RWPE1 (cell line): ENCODE measurements around the gene KRT1.
"Not testable (repeated sequence)": the region's sequence is repeated elsewhere in the genome, so short reads cannot be mapped to it uniquely, and the experiment has no call there.

ENCODE experiments used
- CTCF ChIA-PET: fragments of 350-600 bp; sonication (Branson Sonifier 250); formaldehyde crosslinking; extraction: SDS; loops from one replicate; lab custom pipeline; 2021; lab: Yijun Ruan, JAX
- POLR2A ChIA-PET: fragments of 400-600 bp; formaldehyde crosslinking; extraction: SDS; loops from one replicate; lab custom pipeline; 2020; ENCODE audit warnings: antibody characterized with exemption; ENCODE audit not compliant: low non-redundant PET; lab: Yijun Ruan, JAX
- DNase-seq: peaks from one replicate; pipeline ENCODE4 v3.0.0; 2012; ENCODE audit warnings: low spot score
- H3K27ac ChIP-seq: fragments of 450-650 bp; 2 replicates; pipeline ENCODE4 v1.5.1; 2017
- CTCF ChIP-seq: fragments of 450-650 bp; conservative IDR thresholded peaks from 2 replicates; pipeline ENCODE4 v1.5.1; 2017; ENCODE audit warnings: low read depth, mild to moderate bottlenecking

The KRT1 gene

DNA sequence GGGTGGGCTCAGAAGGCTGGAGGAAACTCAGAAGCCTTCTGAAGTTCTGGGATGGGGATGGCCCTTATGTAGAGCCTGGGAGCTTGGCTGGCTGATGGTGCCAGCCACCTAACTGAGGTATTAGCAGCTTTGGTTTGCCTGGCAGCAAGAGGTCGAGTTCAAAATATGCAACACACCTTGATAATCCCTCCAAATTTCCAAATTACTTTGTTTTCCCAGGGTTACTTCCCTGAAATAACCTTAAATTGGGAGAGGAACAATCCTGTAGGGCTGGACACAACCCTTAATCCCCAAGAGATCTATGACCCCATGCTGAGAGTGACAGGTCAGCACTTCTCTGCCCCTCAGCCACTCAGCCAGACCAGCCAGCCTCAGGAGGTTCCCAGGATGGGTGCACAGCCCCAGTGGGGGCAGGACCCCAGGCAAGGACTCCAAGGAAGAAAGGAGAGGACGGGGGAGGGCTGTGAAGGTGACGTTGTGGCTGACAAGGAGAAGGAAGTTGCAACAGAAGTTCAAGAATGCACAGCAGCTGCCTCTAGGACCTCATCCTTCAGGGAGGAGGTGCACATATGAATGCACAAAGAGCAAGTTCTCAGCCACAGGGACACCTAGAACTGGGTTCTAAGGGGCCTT is 41.7 kb upstream of the KRT1 start:
- H3K27ac ChIP-seq = no peak overlapping the region
- no peak for TF ChIP-seq CTCF
- no peak for DNase-seq
- ChIA-PET CTCF (no interaction called here), POLR2A (no interaction called here)

GRCh38 chr12:52720365-52720886 is 40.2 kb upstream of the KRT1 start:
- no peak for TF ChIP-seq CTCF
- H3K27ac ChIP-seq = no peak overlapping the region
- no peak for DNase-seq
- ChIA-PET CTCF (interaction anchor here (0.9 kb wide), 1 partner anchor 159 kb away, joined by 3 read pairs; no protein-coding TSS in a partner anchor), POLR2A (no interaction called here)

DNA sequence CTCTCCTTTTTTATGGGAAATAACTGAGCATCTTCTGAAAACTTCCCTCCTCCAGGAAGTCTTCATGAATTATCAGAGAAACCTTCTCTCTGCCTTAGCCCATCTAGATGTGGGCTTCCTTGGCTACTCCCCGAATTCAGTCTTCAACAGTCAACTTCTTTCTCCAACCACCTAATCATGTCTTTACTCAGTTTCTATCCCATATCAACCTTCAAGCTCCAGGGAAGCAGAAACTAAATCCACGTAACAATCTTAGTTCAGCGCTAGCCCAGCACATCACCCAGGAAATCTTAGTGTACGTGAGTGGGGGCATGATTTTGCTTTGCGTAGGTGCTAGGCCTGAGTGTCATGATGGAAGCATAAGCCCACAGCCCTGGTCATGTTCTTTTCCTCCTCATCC is 35.9 kb upstream of the KRT1 start:
- ChIA-PET CTCF (interaction anchor here (0.5 kb wide), 1 partner anchor 40 kb away, joined by 6 read pairs; no protein-coding TSS in a partner anchor), POLR2A (no interaction called here)
- no peak for DNase-seq
- no peak overlapping the region for H3K27ac ChIP-seq
- no peak for TF ChIP-seq CTCF

- ChIA-PET POLR2A (no interaction called here), CTCF (interaction anchor here (0.5 to 0.7 kb wide), 2 partner anchors 25 to 39 kb away, joined by 4 to 6 read pairs; no protein-coding TSS in a partner anchor)
- H3K27ac ChIP-seq = no peak overlapping the region
- no peak for TF ChIP-seq CTCF
- no peak for DNase-seq
Observed at GRCh38 chr12:52715416-52715815, 35.2 kb upstream of the KRT1 start.

DNA sequence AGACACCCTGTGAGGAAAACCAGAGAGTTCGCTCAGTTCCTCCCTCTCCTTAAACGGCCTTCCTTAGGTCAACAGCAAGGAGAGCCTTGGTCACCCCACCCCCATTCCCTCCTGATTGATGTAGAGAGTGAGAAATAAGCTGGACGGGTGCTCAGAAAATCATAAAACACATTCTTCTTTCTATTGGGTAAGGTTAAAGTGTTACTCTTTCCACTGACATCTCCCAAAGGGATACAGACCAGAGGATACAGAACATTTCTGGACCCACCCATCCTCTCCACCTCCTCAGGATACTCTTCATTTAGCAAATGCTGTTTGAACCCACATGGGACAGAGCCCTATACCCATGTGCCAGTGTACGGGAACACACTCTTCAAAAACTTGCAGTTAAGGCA is 34.7 kb upstream of the KRT1 start:
- DNase-seq = no peak
- ChIA-PET CTCF (no interaction called here), POLR2A (no interaction called here)
- no peak for TF ChIP-seq CTCF
- no peak overlapping the region for H3K27ac ChIP-seq

DNA sequence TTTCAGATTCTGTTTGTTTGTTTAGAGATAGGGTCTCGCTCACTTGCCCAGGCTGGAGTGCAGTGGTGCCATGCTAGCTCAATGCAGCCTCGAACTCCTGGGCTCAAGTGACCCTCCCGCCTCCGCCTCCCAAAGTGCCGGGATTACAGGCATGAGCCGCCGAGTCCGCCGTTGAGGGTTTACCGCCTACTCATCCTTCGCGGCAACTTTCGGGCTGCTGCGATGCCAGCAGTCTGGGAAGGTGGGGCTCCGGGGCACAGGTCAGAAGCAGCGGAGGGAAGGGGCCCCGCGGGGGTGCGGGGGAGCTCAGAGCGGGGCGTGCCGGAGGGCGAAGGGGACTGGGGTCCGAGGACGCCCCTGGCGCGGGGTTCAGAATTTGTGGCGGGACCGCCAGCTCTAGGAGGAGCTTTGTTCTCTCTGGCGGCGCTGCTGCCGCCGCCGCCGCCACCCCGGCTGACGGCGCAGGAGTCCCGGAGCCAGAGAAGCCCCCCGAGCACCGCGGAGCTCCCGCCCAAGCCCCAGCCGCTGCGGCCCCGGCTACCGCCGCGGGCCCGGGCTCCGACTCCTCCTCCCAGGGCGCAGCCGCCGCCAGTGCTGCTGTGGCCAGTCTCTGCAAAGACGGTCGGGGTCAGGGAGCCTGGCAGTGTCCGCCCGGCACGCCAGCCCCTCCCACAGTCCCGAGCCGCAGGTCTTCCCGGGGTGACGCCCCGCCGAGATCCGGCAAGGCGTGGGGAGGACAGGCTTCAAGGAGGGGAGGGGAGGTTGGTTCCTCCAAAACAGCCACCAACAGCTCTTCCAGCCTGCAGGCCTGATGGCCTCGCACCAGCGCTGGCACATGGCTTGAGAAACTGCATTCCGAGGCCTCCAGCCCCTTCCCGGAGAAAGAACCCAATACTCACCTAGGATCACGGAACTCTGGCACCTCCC is 34.0 kb upstream of the KRT1 start:
- POLR2A ChIA-PET = no interaction called here

DNA sequence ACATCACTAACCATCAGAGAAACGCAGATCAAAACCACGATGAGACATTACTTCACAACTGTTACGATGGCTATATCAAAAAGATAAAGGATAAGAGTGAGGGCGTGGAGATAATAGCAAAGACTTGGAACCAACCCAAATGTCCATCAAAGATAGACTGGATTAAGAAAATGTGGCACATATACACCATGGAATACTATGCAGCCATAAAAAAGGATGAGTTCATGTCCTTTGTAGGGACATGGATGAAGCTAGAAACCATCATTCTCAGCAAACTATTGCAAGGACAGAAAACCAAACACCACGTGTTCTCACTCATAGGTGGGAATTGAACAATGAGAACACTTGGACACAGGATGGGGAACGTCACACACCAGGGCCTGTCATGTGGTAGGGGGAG is 31.9 kb upstream of the KRT1 start:
- H3K27ac ChIP-seq, POLR2A ChIA-PET, DNase-seq: not testable (repeated sequence)
- CTCF ChIA-PET = interaction anchor here (0.6 kb wide), 2 partner anchors 58 to 166 kb away, joined by 3 read pairs; no protein-coding TSS in a partner anchor

More for the DNA sequence above, 34.0 kb upstream of the KRT1 start:
- CTCF ChIA-PET = no interaction called here
- no peak overlapping the region for H3K27ac ChIP-seq
- DNase-seq = no peak
- no peak for TF ChIP-seq CTCF
